Tibial artery (tissue), 4 donors: ENCODE data around the gene PXDN.

Experiments
- DNase-seq, 2 donors: peaks; one replicate each; pipeline ENCODE4 v3.0.0-alpha.2; 2019
- H3K27ac ChIP-seq, 2 donors: fragments of 200-600 bp; sonication (generic) in 1 of 2; 1 replicate in 1 of 2; 2 replicates in 1 of 2; pipeline ENCODE4 v1.5.1; 2018 to 2019; ENCODE audit warnings: mild to moderate bottlenecking in 1 of 2
- H3K27me3 ChIP-seq, 2 donors: fragments of 200-600 bp; sonication (generic) in 1 of 2; one replicate each; pipeline versions ENCODE4 v1.5.1 to v1.6.0; 2016 to 2019
- H3K36me3 ChIP-seq, 3 donors: fragments of 200-600 bp; sonication (generic) in 2 of 3; one replicate each; pipeline ENCODE4 v1.5.1; 2016 to 2019; ENCODE audit warnings: mild to moderate bottlenecking in 2 of 3
- H3K4me1 ChIP-seq, 4 donors: fragments of 200-600 bp; sonication (generic) in 2 of 4; 1 replicate in 3 of 4; 2 replicates in 1 of 4; pipeline ENCODE4 v1.5.1; 2016 to 2019
- H3K4me3 ChIP-seq, 2 donors: fragments of 200-600 bp; sonication (generic) in 1 of 2; 1 replicate in 1 of 2; 2 replicates in 1 of 2; pipeline ENCODE4 v1.5.1; 2018 to 2019; ENCODE audit warnings: mild to moderate bottlenecking in 2 of 2
- H3K9me3 ChIP-seq, 3 donors: fragments of 200-600 bp; sonication (generic) in 1 of 3; one replicate each; pipeline ENCODE4 v1.5.1; 2016 to 2019
- intact Hi-C: fragments of 100-400 bp; cut with DNase I; formaldehyde crosslinking; loops from one replicate; pipeline ENCODE4 v1.15.0; 2023; ENCODE audit warnings: low total_unique reads
- TF ChIP-seq, protein P1 (sequence below), 2 experiments: fragments of 200-600 bp in 1 of 2; fragments of 450-650 bp in 1 of 2; IDR thresholded peaks; one replicate each; pipeline ENCODE4 v1.5.1; 2017 to 2019; ENCODE audit warnings: antibody characterized with exemption in 2 of 2, mild to moderate bottlenecking in 1 of 2, moderate library complexity in 1 of 2

Gene PXDN

DNA sequence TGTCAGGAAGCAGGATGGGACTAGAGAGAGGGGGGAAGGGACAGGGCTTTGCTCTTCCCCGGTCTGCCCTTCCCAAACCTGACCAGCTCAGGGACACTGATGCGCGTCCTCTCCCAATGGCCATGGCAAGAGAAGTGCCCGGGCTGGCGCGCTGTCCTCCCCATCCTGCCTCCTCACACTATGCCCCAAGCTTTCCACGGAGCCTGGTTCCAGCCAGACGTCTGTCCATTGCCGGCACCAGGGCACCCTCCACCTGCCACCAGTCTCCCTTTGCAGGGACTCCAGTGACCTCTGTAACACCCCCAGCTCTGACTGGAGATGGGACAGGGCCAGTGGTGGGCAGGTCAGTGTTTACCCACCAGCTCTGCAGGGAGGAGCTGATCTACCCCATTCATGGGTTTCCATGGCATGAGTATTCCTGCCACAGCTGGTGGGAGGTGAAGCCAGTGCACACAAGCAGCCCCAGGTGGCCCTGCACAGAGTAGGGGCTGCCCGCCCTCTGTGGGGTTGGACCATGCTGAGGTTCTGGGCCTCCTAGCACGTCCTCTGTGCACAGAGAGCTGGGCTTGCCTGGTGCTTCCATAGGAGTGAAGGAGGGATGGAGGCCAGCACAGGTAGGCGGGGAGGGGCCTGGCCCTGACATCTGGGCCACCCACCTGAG, 109.5 kb downstream of the PXDN start:
- H3K9me3 ChIP-seq = peaks cover 0 to under 1% (median 0%) of the 10 kb centered on the region in 3 donors
- DNase-seq = no peak
- H3K4me3 ChIP-seq = no peak overlapping the region
- H3K36me3 ChIP-seq = peaks cover 68 to 93% (median 80%) of the 10 kb centered on the region in 3 donors
- H3K4me1 ChIP-seq = peaks cover 0 to 6% (median 0%) of the 10 kb centered on the region in 4 donors
- intact Hi-C loops = no loop called here
- H3K27me3 ChIP-seq = no peaks in the 10 kb centered on the region
- H3K27ac ChIP-seq = no peak overlapping the region
- TF ChIP-seq, protein P1, sequence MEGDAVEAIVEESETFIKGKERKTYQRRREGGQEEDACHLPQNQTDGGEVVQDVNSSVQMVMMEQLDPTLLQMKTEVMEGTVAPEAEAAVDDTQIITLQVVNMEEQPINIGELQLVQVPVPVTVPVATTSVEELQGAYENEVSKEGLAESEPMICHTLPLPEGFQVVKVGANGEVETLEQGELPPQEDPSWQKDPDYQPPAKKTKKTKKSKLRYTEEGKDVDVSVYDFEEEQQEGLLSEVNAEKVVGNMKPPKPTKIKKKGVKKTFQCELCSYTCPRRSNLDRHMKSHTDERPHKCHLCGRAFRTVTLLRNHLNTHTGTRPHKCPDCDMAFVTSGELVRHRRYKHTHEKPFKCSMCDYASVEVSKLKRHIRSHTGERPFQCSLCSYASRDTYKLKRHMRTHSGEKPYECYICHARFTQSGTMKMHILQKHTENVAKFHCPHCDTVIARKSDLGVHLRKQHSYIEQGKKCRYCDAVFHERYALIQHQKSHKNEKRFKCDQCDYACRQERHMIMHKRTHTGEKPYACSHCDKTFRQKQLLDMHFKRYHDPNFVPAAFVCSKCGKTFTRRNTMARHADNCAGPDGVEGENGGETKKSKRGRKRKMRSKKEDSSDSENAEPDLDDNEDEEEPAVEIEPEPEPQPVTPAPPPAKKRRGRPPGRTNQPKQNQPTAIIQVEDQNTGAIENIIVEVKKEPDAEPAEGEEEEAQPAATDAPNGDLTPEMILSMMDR (IDR thresholded peaks at IDR 0.05) = no peak

DNA sequence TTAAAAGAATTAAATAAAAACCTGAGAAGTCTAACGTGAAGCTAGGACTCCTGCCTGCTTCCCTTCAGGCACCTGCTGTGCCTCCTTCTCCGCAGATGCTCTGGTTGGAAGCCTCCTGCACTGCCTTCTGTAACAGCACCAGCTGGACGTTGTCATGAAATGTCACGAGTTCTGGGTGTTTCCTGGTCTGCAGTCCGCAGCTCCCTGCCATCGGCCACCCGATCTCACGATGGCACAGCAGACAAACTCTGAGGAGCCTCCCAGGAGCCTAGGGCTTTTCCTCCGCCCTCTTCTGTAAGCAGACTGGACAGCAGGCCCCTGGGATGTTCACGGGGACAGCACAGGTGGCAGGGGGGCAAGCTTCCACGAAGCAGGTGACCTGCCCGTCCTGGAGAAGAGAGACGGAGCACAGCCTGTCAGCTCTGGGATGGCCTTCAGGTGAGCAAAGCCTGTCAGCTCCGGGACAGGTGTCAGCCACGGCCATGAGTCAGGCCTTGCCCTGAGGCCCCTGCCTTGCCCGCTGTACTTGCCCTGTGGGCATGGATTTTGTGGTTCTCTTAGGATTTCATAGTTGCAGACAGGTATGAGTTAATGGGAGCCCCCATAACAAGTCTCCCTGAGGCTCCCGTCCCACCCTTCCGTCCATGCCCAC, 110.3 kb downstream of the PXDN start:
- H3K4me3 ChIP-seq = no peak overlapping the region
- peaks cover 0 to 12% (median 3%) of the 10 kb centered on the region in 4 donors for H3K4me1 ChIP-seq
- no peak overlapping the region for H3K27ac ChIP-seq
- TF ChIP-seq, protein P1 (IDR thresholded peaks at IDR 0.05) = no peak
- peaks cover 0 to 8% (median 0%) of the 10 kb centered on the region in 3 donors for H3K9me3 ChIP-seq
- H3K36me3 ChIP-seq = peaks cover 68 to 92% (median 73%) of the 10 kb centered on the region in 3 donors
- intact Hi-C loops = no loop called here
- no peak for DNase-seq
- H3K27me3 ChIP-seq = no peaks in the 10 kb centered on the region

DNA sequence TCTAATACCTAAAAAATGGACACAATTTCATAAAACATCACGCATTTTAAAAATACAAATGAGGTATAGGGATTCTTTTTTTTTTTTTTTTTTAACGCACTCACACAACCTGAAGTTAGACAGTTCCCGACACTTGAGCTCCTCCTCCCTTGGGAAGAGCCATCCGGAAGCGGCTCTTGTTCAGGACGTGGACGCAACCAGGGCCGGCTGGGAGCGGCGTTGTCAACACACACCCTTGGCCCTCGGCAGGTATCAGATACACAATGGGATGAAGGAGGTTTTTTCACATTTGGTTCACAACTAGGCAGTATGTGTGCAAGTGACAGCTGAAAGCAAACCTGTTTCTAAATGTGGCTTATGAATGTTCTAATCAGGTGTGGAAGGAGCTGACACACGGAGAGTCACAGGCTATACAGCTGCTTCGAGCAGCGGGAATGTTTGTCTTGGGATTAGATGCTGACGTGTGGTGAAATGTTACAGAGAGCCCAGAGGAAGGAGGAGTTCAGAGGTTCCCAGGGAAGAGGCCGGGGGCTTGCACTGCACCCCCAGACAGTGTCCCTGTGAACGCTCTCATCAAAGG, 111.1 kb downstream of the PXDN start:
- peaks cover 59 to 83% (median 64%) of the 10 kb centered on the region in 3 donors for H3K36me3 ChIP-seq
- H3K4me1 ChIP-seq = peaks cover 0 to 21% (median 12%) of the 10 kb centered on the region in 4 donors
- H3K9me3 ChIP-seq = peaks cover 0 to 8% (median 0%) of the 10 kb centered on the region in 3 donors
- no peak for DNase-seq
- no peaks in the 10 kb centered on the region for H3K27me3 ChIP-seq
- H3K4me3 ChIP-seq = no peak overlapping the region
- TF ChIP-seq, protein P1 (IDR thresholded peaks at IDR 0.05) = no peak
- H3K27ac ChIP-seq = no peak overlapping the region
- intact Hi-C loops = no loop called here

DNA sequence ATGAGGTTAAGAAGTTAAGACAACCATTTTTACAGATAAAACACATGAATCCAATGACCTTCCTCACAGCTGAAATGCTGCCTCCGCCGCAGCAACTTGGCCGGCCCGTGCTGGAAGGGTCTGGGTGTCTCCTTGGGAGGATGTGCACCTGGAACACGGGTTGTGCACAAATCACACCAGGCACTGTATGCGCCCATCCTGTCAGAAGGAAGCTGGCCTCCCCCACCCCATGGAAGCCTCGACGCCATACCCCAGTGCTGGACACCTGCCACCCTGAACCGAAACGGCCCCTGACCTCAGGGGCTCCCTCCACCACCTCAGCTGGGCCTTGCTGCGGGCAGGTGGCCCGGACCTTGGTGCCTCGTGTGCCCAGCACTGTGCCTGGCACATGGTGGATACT, 111.8 kb downstream of the PXDN start:
- TF ChIP-seq, protein P1 (IDR thresholded peaks at IDR 0.05) = no peak
- intact Hi-C loops = no loop called here
- DNase-seq = no peak
- H3K4me1 ChIP-seq = peaks cover 0 to 27% (median 18%) of the 10 kb centered on the region in 4 donors
- peaks cover 56 to 78% (median 58%) of the 10 kb centered on the region in 3 donors for H3K36me3 ChIP-seq
- peaks cover 0 to 8% (median 0%) of the 10 kb centered on the region in 3 donors for H3K9me3 ChIP-seq
- no peak overlapping the region for H3K4me3 ChIP-seq
- H3K27me3 ChIP-seq = no peaks in the 10 kb centered on the region
- no peak overlapping the region for H3K27ac ChIP-seq

DNA sequence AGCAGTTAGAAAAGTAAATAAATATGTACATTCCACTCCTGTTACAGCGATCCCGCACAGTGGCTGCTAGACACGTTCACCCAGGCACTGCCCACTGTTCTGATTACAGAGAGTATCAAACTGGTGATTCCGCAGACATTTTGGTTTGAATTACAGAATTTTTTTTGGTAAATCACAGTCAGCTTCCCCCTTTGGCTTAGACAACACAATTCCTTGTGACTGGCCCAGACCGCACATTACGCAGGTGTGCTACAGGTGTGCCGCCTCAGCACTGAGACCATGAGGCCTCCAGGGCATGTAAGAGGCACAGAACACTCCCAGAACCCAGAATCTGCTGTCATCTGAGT, 112.3 kb downstream of the PXDN start:
- Histone ChIP-seq H3K9me3 (peaks cover 0 to 8% (median 0%) of the 10 kb centered on the region in 3 donors), H3K27me3 (no peaks in the 10 kb centered on the region), H3K4me1 (peaks cover 0 to 27% (median 18%) of the 10 kb centered on the region in 4 donors), H3K4me3 (no peak overlapping the region), H3K27ac (no peak overlapping the region), H3K36me3 (peaks cover 55 to 73% (median 56%) of the 10 kb centered on the region in 3 donors)
- DNase-seq = no peak
- TF ChIP-seq, protein P1 (IDR thresholded peaks at IDR 0.05) = no peak
- intact Hi-C loops = no loop called here
